Measurements from ENCODE around the gene DENND2C.

GRCh38 chr1:114558544-114558943 lies 111.3 kb downstream of the DENND2C start:
- peak; percentile 53 for TF ChIP-seq CTCF (IDR thresholded peaks at IDR 0.05; ENCODE audit: poor library complexity, severe bottlenecking)
- TF ChIP-seq EZH2 (IDR thresholded peaks at IDR 0.05; ENCODE audit: borderline replicate concordance, insufficient read depth, low read length, poor library complexity, severe bottlenecking): no peak
- TF ChIP-seq EP300 (conservative IDR thresholded peaks at IDR 0.05; ENCODE audit: poor library complexity, severe bottlenecking): no peak
